Erythroblast (primary cell): Measurements from ENCODE around the gene SEC14L6.

Experiments used
- GATA1 ChIP-seq: IDR thresholded peaks from 2 replicates; pipeline ENCODE4 v1.6.1; 2011; ENCODE audit warnings: low read depth, mild to moderate bottlenecking, control low read depth, low read length, moderate library complexity
- POLR2A ChIP-seq: IDR thresholded peaks from 2 replicates; pipeline ENCODE4 v1.6.1; 2011; ENCODE audit warnings: mild to moderate bottlenecking, low read length

- TF ChIP-seq POLR2A: no peak
- TF ChIP-seq GATA1: no peak
Observed at GRCh38 chr22:30495041-30495784, 51.3 kb downstream of the SEC14L6 start.
